Measurements from ENCODE around the gene PRR5L. TPM values are rescaled to one million over a fixed set of nuclear protein-coding genes. Genes with fewer than 3 reads are reported as not detected.

Gene PRR5L
- total RNA-seq, 1 experiment from 2014 or later, result not detected

GRCh38 chr11:36403661-36404060, 107.6 kb downstream of the PRR5L start:
- Mint-ChIP-seq H3K9me3 (ENCODE audit: unreplicated experiment) (no peaks in the 10 kb centered on the region), H3K27ac (ENCODE audit: unreplicated experiment) (no peak overlapping the region), H3K4me3 (ENCODE audit: unreplicated experiment) (no peak overlapping the region), H3K4me1 (ENCODE audit: low read depth, unreplicated experiment) (peaks cover 8% of the 10 kb centered on the region), H3K36me3 (ENCODE audit: insufficient read depth, unreplicated experiment) (no peaks in the 10 kb centered on the region), H3K27me3 (ENCODE audit: insufficient read depth, unreplicated experiment) (peaks cover under 1% of the 10 kb centered on the region)
- TF ChIP-seq CTCF (IDR thresholded peaks at IDR 0.05; ENCODE audit: insufficient read depth in 1 of 2, low read depth in 1 of 2, low read length in 1 of 2, severe bottlenecking in 1 of 2, unreplicated experiment in 1 of 2), result no peak
- H3K9me3 ChIP-seq, result no peaks in the 10 kb centered on the region
- peaks cover 8% of the 10 kb centered on the region for H3K4me1 ChIP-seq
- intact Hi-C loops (cut with micrococcal nuclease; ENCODE audit: unreplicated experiment), result no loop called here
- peak in 1 of 2 experiments; percentile 30 for DNase-seq
- no peaks in the 10 kb centered on the region for H3K36me3 ChIP-seq (ENCODE audit: control insufficient read depth, insufficient read depth, low read length)
- H3K4me3 ChIP-seq (ENCODE audit: low read depth, low read length), result no peak overlapping the region
- CTCF ChIA-PET, result interaction anchor here (0.6 kb wide), 1 partner anchor 582 kb away, joined by 5 read pairs; no protein-coding TSS in a partner anchor
- BruUV-seq (replicated peaks), result no TSS peak
- H3K27me3 ChIP-seq (replicated peaks; ENCODE audit: control insufficient read depth, insufficient read depth, low read length), result no peaks in the 10 kb centered on the region
- POLR2A ChIA-PET, result no interaction called here

- no peak overlapping the region for H3K4me3 ChIP-seq (ENCODE audit: low read depth, low read length)
- no peaks in the 10 kb centered on the region for H3K36me3 ChIP-seq (ENCODE audit: control insufficient read depth, insufficient read depth, low read length)
- Mint-ChIP-seq H3K27ac (ENCODE audit: unreplicated experiment) (no peak overlapping the region), H3K4me3 (ENCODE audit: unreplicated experiment) (no peak overlapping the region), H3K27me3 (ENCODE audit: insufficient read depth, unreplicated experiment) (peaks cover 4% of the 10 kb centered on the region), H3K9me3 (ENCODE audit: unreplicated experiment) (no peaks in the 10 kb centered on the region), H3K36me3 (ENCODE audit: insufficient read depth, unreplicated experiment) (no peaks in the 10 kb centered on the region), H3K4me1 (ENCODE audit: low read depth, unreplicated experiment) (peaks cover 8% of the 10 kb centered on the region)
- TF ChIP-seq CTCF (IDR thresholded peaks at IDR 0.05; ENCODE audit: insufficient read depth in 1 of 2, low read depth in 1 of 2, low read length in 1 of 2, severe bottlenecking in 1 of 2, unreplicated experiment in 1 of 2), result no peak
- ChIA-PET CTCF (no interaction called here), POLR2A (no interaction called here)
- BruUV-seq (replicated peaks), result no TSS peak
- no peaks in the 10 kb centered on the region for H3K9me3 ChIP-seq
- no peak for DNase-seq
- intact Hi-C loops (cut with micrococcal nuclease; ENCODE audit: unreplicated experiment), result no loop called here
- no peaks in the 10 kb centered on the region for H3K27me3 ChIP-seq (replicated peaks; ENCODE audit: control insufficient read depth, insufficient read depth, low read length)
- peaks cover 8% of the 10 kb centered on the region for H3K4me1 ChIP-seq
These were observed 108.7 kb downstream of the PRR5L start for GRCh38 chr11:36404831-36405230.

- H3K9me3 ChIP-seq, result no peaks in the 10 kb centered on the region
- intact Hi-C loops (cut with micrococcal nuclease; ENCODE audit: unreplicated experiment), result no loop called here
- H3K4me1 Mint-ChIP-seq (ENCODE audit: low read depth, unreplicated experiment), result peaks cover 8% of the 10 kb centered on the region
- H3K27ac Mint-ChIP-seq (ENCODE audit: unreplicated experiment), result no peak overlapping the region
- DNase-seq, result no peak
- H3K4me3 Mint-ChIP-seq (ENCODE audit: unreplicated experiment), result no peak overlapping the region
- H3K9me3 Mint-ChIP-seq (ENCODE audit: unreplicated experiment), result no peaks in the 10 kb centered on the region
- no peaks in the 10 kb centered on the region for H3K36me3 ChIP-seq (ENCODE audit: control insufficient read depth, insufficient read depth, low read length)
- BruUV-seq (replicated peaks), result no TSS peak
- no peak for TF ChIP-seq CTCF (IDR thresholded peaks at IDR 0.05; ENCODE audit: insufficient read depth in 1 of 2, low read depth in 1 of 2, low read length in 1 of 2, severe bottlenecking in 1 of 2, unreplicated experiment in 1 of 2)
- CTCF ChIA-PET, result no interaction called here
- no peaks in the 10 kb centered on the region for H3K27me3 ChIP-seq (replicated peaks; ENCODE audit: control insufficient read depth, insufficient read depth, low read length)
- no peaks in the 10 kb centered on the region for H3K36me3 Mint-ChIP-seq (ENCODE audit: insufficient read depth, unreplicated experiment)
- H3K4me3 ChIP-seq (ENCODE audit: low read depth, low read length), result no peak overlapping the region
- H3K27me3 Mint-ChIP-seq (ENCODE audit: insufficient read depth, unreplicated experiment), result peaks cover 4% of the 10 kb centered on the region
- peaks cover 8% of the 10 kb centered on the region for H3K4me1 ChIP-seq
- POLR2A ChIA-PET, result no interaction called here
These were observed 109.7 kb downstream of the PRR5L start for GRCh38 chr11:36405585-36406367.
